GM23248 (cell line): ENCODE data around the gene SLC22A3. TPM values are rescaled to one million over a fixed set of nuclear protein-coding genes. Genes with fewer than 3 reads are reported as not detected.

Source experiments
- DNase-seq: peaks from one replicate; pipeline ENCODE4 v3.0.0-alpha.2; 2015
- H2AFZ ChIP-seq: fragments of 200-600 bp; sonication (generic); 2 replicates; pipeline ENCODE4 v1.6.1; 2016; ENCODE audit warnings: antibody characterized with exemption
- H3F3A ChIP-seq: fragments of 200-600 bp; sonication (generic); 2 replicates; pipeline ENCODE4 v1.6.1; 2016; ENCODE audit warnings: mild to moderate bottlenecking, antibody characterized with exemption, mixed run types; ENCODE audit not compliant: insufficient read depth
- H3K27ac ChIP-seq: fragments of 200-600 bp; sonication (generic); 2 replicates; pipeline ENCODE4 v1.5.1; 2016; ENCODE audit warnings: mild to moderate bottlenecking
- H3K27me3 ChIP-seq: fragments of 200-600 bp; sonication (generic); replicated peaks from 2 replicates; pipeline ENCODE4 v1.6.1; 2016; ENCODE audit warnings: mild to moderate bottlenecking; ENCODE audit not compliant: insufficient read depth
- H3K36me3 ChIP-seq: fragments of 200-600 bp; sonication (generic); 2 replicates; pipeline ENCODE4 v1.6.1; 2016; ENCODE audit warnings: low read depth, mild to moderate bottlenecking
- H3K4me1 ChIP-seq: fragments of 200-600 bp; sonication (generic); 2 replicates; pipeline ENCODE4 v1.6.1; 2016; ENCODE audit warnings: mild to moderate bottlenecking; ENCODE audit not compliant: insufficient read depth
- H3K4me2 ChIP-seq: fragments of 200-600 bp; sonication (generic); one replicate; pipeline ENCODE4 v1.6.1; 2016; ENCODE audit warnings: mild to moderate bottlenecking; ENCODE audit not compliant: unreplicated experiment
- H3K4me3 ChIP-seq: fragments of 200-600 bp; sonication (generic); 2 replicates; pipeline ENCODE4 v1.5.1; 2016; ENCODE audit warnings: mild to moderate bottlenecking
- H3K79me2 ChIP-seq: fragments of 200-600 bp; sonication (generic); 2 replicates; pipeline ENCODE4 v1.6.1; 2016; ENCODE audit warnings: mild to moderate bottlenecking; ENCODE audit not compliant: insufficient read depth
- H3K9ac ChIP-seq: fragments of 200-600 bp; sonication (generic); 2 replicates; pipeline ENCODE4 v1.6.1; 2016; ENCODE audit warnings: mild to moderate bottlenecking
- H3K9me2 ChIP-seq: fragments of 200-600 bp; sonication (generic); 2 replicates; pipeline ENCODE4 v1.6.1; 2016; ENCODE audit warnings: mixed run types, mild to moderate bottlenecking, moderate library complexity; ENCODE audit not compliant: insufficient read depth
- H3K9me3 ChIP-seq: fragments of 200-600 bp; sonication (generic); one replicate; pipeline ENCODE4 v1.6.1; 2017; ENCODE audit warnings: low read depth
- H4K20me1 ChIP-seq: fragments of 200-600 bp; sonication (generic); 2 replicates; pipeline ENCODE4 v1.6.0; 2016; ENCODE audit not compliant: insufficient read depth
- EZH2 ChIP-seq: fragments of 200-600 bp; sonication (generic); IDR thresholded peaks from 2 replicates; pipeline ENCODE4 v1.6.1; 2018; ENCODE audit warnings: antibody characterized with exemption, mild to moderate bottlenecking; ENCODE audit not compliant: insufficient read depth, poor library complexity, severe bottlenecking
- EZH2phosphoT487 ChIP-seq: fragments of 200-600 bp; sonication (generic); IDR thresholded peaks from 2 replicates; pipeline ENCODE4 v1.6.1; 2018; ENCODE audit warnings: antibody characterized with exemption, moderate library complexity, mild to moderate bottlenecking, low read depth; ENCODE audit not compliant: insufficient read depth
- WGBS, 2 experiments: methylation state at CpG; one replicate each; pipeline ENCODE4 v1.1.6; 2015 to 2017; ENCODE audit warnings: low lambda C conversion rate in 2 of 2, low coverage in 1 of 2; ENCODE audit errors: missing lambda C conversion rate in 2 of 2; 5-methylcytosine and 5-hydroxymethylcytosine counted together
- in situ Hi-C: fragments of 300-500 bp; cut with MboI; formaldehyde crosslinking; loops from 2 replicates; pipeline ENCODE4 v1.15.0; 2020
- polyA plus RNA-seq: library from polyadenylated mRNA; unstranded; fragments of >200 nt; fragmentation: Nextera tagmentation; extraction: Ambion mirVana; gene quantifications from 2 replicates; pipeline ENCODE4 v1.2.1, GENCODE V29; 2016
- total RNA-seq: library from RNA; depleted of rRNA; stranded (reverse); fragments of >200 nt; shearing (Covaris generic); gene quantifications from 2 replicates; pipeline ENCODE4 v1.2.3, GENCODE V29; 2014

The SLC22A3 gene
- total and polyA plus RNA-seq, 2 experiments from 2014 or later, result not detected

GRCh38 chr6:160454303-160454702 is 106.1 kb downstream of the SLC22A3 start:
- in situ Hi-C loops, result loop anchor here (10.0 to 25.0 kb wide), 3 partner anchors 350 to 767 kb away; partner anchors contain the start of gene SOD2
- H3K9me2 ChIP-seq, result no peaks in the 10 kb centered on the region
- 93 to 98% methylated on average over 6 of the region's 6 CpGs for WGBS, 2 experiments
- H3K9ac ChIP-seq, result no peak overlapping the region
- no peak for DNase-seq
- no peak overlapping the region for H3K4me2 ChIP-seq
- no peaks in the 10 kb centered on the region for H3K9me3 ChIP-seq
- H3F3A ChIP-seq, result no peaks in the 10 kb centered on the region
- no peak overlapping the region for H2AFZ ChIP-seq
- no peak for TF ChIP-seq EZH2
- TF ChIP-seq EZH2phosphoT487, result no peak
- H3K4me3 ChIP-seq, result no peak overlapping the region
- no peaks in the 10 kb centered on the region for H3K36me3 ChIP-seq
- H4K20me1 ChIP-seq, result no peaks in the 10 kb centered on the region
- peaks cover 8% of the 10 kb centered on the region for H3K4me1 ChIP-seq
- no peak overlapping the region for H3K27ac ChIP-seq
- H3K79me2 ChIP-seq, result no peaks in the 10 kb centered on the region
- no peaks in the 10 kb centered on the region for H3K27me3 ChIP-seq

- Histone ChIP-seq H3K9me2 (no peaks in the 10 kb centered on the region), H3F3A (no peaks in the 10 kb centered on the region), H2AFZ (peak overlapping the region; percentile 83), H3K79me2 (no peaks in the 10 kb centered on the region), H3K9me3 (no peaks in the 10 kb centered on the region), H3K36me3 (no peaks in the 10 kb centered on the region), H4K20me1 (no peaks in the 10 kb centered on the region), H3K27me3 (no peaks in the 10 kb centered on the region), H3K27ac (no peak overlapping the region), H3K4me3 (peak overlapping the region; percentile 76), H3K4me1 (peaks cover 8% of the 10 kb centered on the region), H3K9ac (peak overlapping the region; percentile 60), H3K4me2 (peak overlapping the region; percentile 97)
- in situ Hi-C loops, result loop anchor here (10.0 to 25.0 kb wide), 3 partner anchors 350 to 768 kb away; partner anchors contain the start of gene SOD2
- TF ChIP-seq EZH2phosphoT487 (no peak), EZH2 (no peak)
- no peak for DNase-seq
- 12% methylated on average over 6 of the region's 6 CpGs for WGBS, 2 experiments
Measured at GRCh38 chr6:160455081-160455480, 106.9 kb downstream of the SLC22A3 start.

GRCh38 chr6:160455541-160456213 is 107.5 kb downstream of the SLC22A3 start:
- H3K9me2 ChIP-seq, result no peaks in the 10 kb centered on the region
- no peak overlapping the region for H3K27ac ChIP-seq
- peak overlapping the region; percentile 83 for H2AFZ ChIP-seq
- peak overlapping the region; percentile 97 for H3K4me2 ChIP-seq
- TF ChIP-seq EZH2, result no peak
- no peak for TF ChIP-seq EZH2phosphoT487
- DNase-seq, result peak; percentile 71
- peak overlapping the region; percentile 60 for H3K9ac ChIP-seq
- H3K9me3 ChIP-seq, result no peaks in the 10 kb centered on the region
- WGBS, 2 experiments, result 2 to 5% methylated on average over 11 of the region's 11 CpGs
- no peaks in the 10 kb centered on the region for H3F3A ChIP-seq
- no peaks in the 10 kb centered on the region for H3K36me3 ChIP-seq
- H3K79me2 ChIP-seq, result no peaks in the 10 kb centered on the region
- no peaks in the 10 kb centered on the region for H3K27me3 ChIP-seq
- in situ Hi-C loops, result loop anchor here (10.0 to 25.0 kb wide), 3 partner anchors 351 to 768 kb away; partner anchors contain the start of gene SOD2
- peaks cover 8% of the 10 kb centered on the region for H3K4me1 ChIP-seq
- no peaks in the 10 kb centered on the region for H4K20me1 ChIP-seq
- H3K4me3 ChIP-seq, result peak overlapping the region; percentile 76

- H4K20me1 ChIP-seq, result no peaks in the 10 kb centered on the region
- peaks cover 8% of the 10 kb centered on the region for H3K4me1 ChIP-seq
- no peak overlapping the region for H3K27ac ChIP-seq
- no peaks in the 10 kb centered on the region for H3K9me3 ChIP-seq
- no peak for DNase-seq
- no peaks in the 10 kb centered on the region for H3K27me3 ChIP-seq
- no peaks in the 10 kb centered on the region for H3K79me2 ChIP-seq
- in situ Hi-C loops, result loop anchor here (10.0 to 25.0 kb wide), 3 partner anchors 351 to 769 kb away; partner anchors contain the start of gene SOD2
- H3K36me3 ChIP-seq, result no peaks in the 10 kb centered on the region
- H2AFZ ChIP-seq, result 0 out of 2 replicates have a peak overlapping the region, but pooled peaks have one; percentile 83
- H3K4me3 ChIP-seq, result no peak overlapping the region
- peak overlapping the region; percentile 97 for H3K4me2 ChIP-seq
- no peaks in the 10 kb centered on the region for H3F3A ChIP-seq
- TF ChIP-seq EZH2phosphoT487 (no peak), EZH2 (no peak)
- 29% methylated on average over 3 of the region's 3 CpGs for WGBS, 2 experiments
- no peaks in the 10 kb centered on the region for H3K9me2 ChIP-seq
- H3K9ac ChIP-seq, result no peak overlapping the region
Measured at GRCh38 chr6:160456214-160456546, 108.0 kb downstream of the SLC22A3 start.

- Histone ChIP-seq H4K20me1 (no peaks in the 10 kb centered on the region), H3K9me2 (no peaks in the 10 kb centered on the region), H3K36me3 (no peaks in the 10 kb centered on the region), H3K79me2 (no peaks in the 10 kb centered on the region), H3K4me3 (no peak overlapping the region), H3F3A (0 out of 2 replicates have a peak, but pooled peaks cover 3% of the 10 kb centered on the region), H3K27ac (no peak overlapping the region), H3K9me3 (no peaks in the 10 kb centered on the region), H3K4me1 (peaks cover 21% of the 10 kb centered on the region), H3K27me3 (no peaks in the 10 kb centered on the region), H2AFZ (no peak overlapping the region), H3K9ac (no peak overlapping the region), H3K4me2 (no peak overlapping the region)
- 65 to 70% methylated on average over 4 of the region's 4 CpGs for WGBS, 2 experiments
- in situ Hi-C loops, result loop anchor here (10.0 to 25.0 kb wide), 3 partner anchors 353 to 771 kb away; partner anchors contain the start of gene SOD2
- TF ChIP-seq EZH2 (no peak), EZH2phosphoT487 (no peak)
- no peak for DNase-seq
Measured at GRCh38 chr6:160457823-160458222, 109.6 kb downstream of the SLC22A3 start.
